HepG2 (cell line): ENCODE results near the gene ECT2. TPM values are rescaled to one million over a fixed set of nuclear protein-coding genes. Genes with fewer than 3 reads are reported as not detected.

ENCODE experiments used
- AHR ChIP-seq: IDR thresholded peaks from 2 replicates; pipeline ENCODE4 v1.6.1; 2018; ENCODE audit warnings: missing genetic modification reagents, missing compliant biosample characterization
- ASH2L ChIP-seq: fragments of 300-600, 200-600 bp; sonication (generic); IDR thresholded peaks from 2 replicates; pipeline ENCODE4 v1.7.0; 2017; ENCODE audit warnings: low read depth, mild to moderate bottlenecking, moderate library complexity, mixed read lengths, low read length; ENCODE audit not compliant: insufficient read length
- ATF2 ChIP-seq: sonication (generic); formaldehyde crosslinking; IDR thresholded peaks from 2 replicates; pipeline ENCODE4 v1.4.0; 2020; ENCODE audit warnings: missing genetic modification reagents
- GABPB1 ChIP-seq: IDR thresholded peaks from 2 replicates; pipeline ENCODE4 v1.6.1; 2016; ENCODE audit warnings: mild to moderate bottlenecking, missing genetic modification reagents, moderate library complexity, missing compliant biosample characterization
- HDAC6 ChIP-seq: fragments of 200-600 bp; sonication (generic); IDR thresholded peaks from 2 replicates; pipeline ENCODE4 v1.7.0; 2017; ENCODE audit warnings: mild to moderate bottlenecking, antibody characterized with exemption, low read length, low read depth
- HMGA1 ChIP-seq: sonication (generic); formaldehyde crosslinking; conservative IDR thresholded peaks from 2 replicates; pipeline ENCODE4 v1.4.0; 2020; ENCODE audit warnings: missing genetic modification reagents
- PHF21A ChIP-seq: sonication (generic); formaldehyde crosslinking; IDR thresholded peaks from 2 replicates; pipeline ENCODE4 v1.5.0; 2020; ENCODE audit warnings: mild to moderate bottlenecking, missing genetic modification reagents
- RERE ChIP-seq: IDR thresholded peaks from 2 replicates; pipeline ENCODE4 v1.6.1; 2016; ENCODE audit warnings: low read depth, missing genetic modification reagents, missing compliant biosample characterization
- SAP130 ChIP-seq: IDR thresholded peaks from 2 replicates; pipeline ENCODE4 v1.6.1; 2016; ENCODE audit warnings: low read depth
- SOX13 ChIP-seq, 3 experiments: fragments of 450-650 bp in 1 of 3; sonication (generic) in 1 of 3; formaldehyde crosslinking in 1 of 3; IDR thresholded peaks in 2 of 3; conservative IDR thresholded peaks in 1 of 3; 2 replicates each; pipeline versions ENCODE4 v1.5.0 to v1.6.1; 2016 to 2020; ENCODE audit warnings: antibody characterized with exemption in 1 of 3, mild to moderate bottlenecking in 1 of 3, missing compliant biosample characterization in 1 of 3, missing genetic modification reagents in 1 of 3, moderate library complexity in 1 of 3
- ZNF18 ChIP-seq: sonication (generic); formaldehyde crosslinking; IDR thresholded peaks from 2 replicates; pipeline ENCODE4 v1.8.0; 2022; ENCODE audit warnings: mild to moderate bottlenecking, missing genetic modification reagents; ENCODE audit not compliant: insufficient replicate concordance
- ZNF264 ChIP-seq: sonication (generic); formaldehyde crosslinking; IDR thresholded peaks from 2 replicates; pipeline ENCODE4 v1.4.0; 2020; ENCODE audit warnings: missing genetic modification reagents
- ZNF331 ChIP-seq: sonication (generic); formaldehyde crosslinking; IDR thresholded peaks from 2 replicates; pipeline ENCODE4 v1.4.0; 2020; ENCODE audit warnings: missing genetic modification reagents
- ZNF720 ChIP-seq: sonication (generic); formaldehyde crosslinking; IDR thresholded peaks from 2 replicates; pipeline ENCODE4 v1.4.0; 2020; ENCODE audit warnings: missing genetic modification reagents
- polyA plus RNA-seq, 8 experiments: library from polyadenylated mRNA; depleted of rRNA in 3 of 8; stranded (reverse) in 7 of 8; unstranded in 1 of 8; fragments of >200 nt; fragmentation: Illumina TruSeq in 4 of 8; extraction: Trizol in 4 of 8; gene quantifications; 2 replicates each; pipeline versions ENCODE4 v1.2.1 to v1.2.3, GENCODE V29; 2011 to 2016; ENCODE audit warnings: low read depth in 4 of 8, missing spikeins in 1 of 8, mixed read lengths in 1 of 8; ENCODE audit not compliant: insufficient read depth in 1 of 8
- total RNA-seq, 5 experiments: library from RNA; depleted of rRNA; stranded (reverse); fragments of >200 nt; fragmentation: Illumina TruSeq; extraction: Trizol; gene quantifications; 2 replicates each; pipeline ENCODE4 v1.2.3, GENCODE V29; 2016; ENCODE audit warnings: low read depth in 1 of 5
- TF ChIP-seq, protein P1 (sequence below): IDR thresholded peaks from 2 replicates; pipeline ENCODE4 v1.6.1; 2018; ENCODE audit warnings: missing genetic modification reagents
- TF ChIP-seq, protein P2 (sequence below): sonication (generic); formaldehyde crosslinking; IDR thresholded peaks from 2 replicates; pipeline ENCODE4 v1.4.0; 2020; ENCODE audit warnings: missing genetic modification reagents

The ECT2 gene
- total and polyA plus RNA-seq, 2 of the 13 experiments (the other 11 are each of a cell fraction or from before 2014, with no cell fraction given), result 21.6 to 52.0 TPM

- TF ChIP-seq RERE (CRISPR knock-in tag) (peak; percentile 15; the same call in 1 of the 2 replicates), GABPB1 (CRISPR knock-in tag) (peak; percentile 92), ASH2L (peak; percentile 70), ATF2 (CRISPR knock-in tag) (peak; percentile 47; the same call in 1 of the 2 replicates), HDAC6 (no peak), AHR (CRISPR knock-in tag) (peak; percentile 19; the same call in 1 of the 2 replicates), ZNF331 (CRISPR knock-in tag) (peak; percentile 72; the same call in 1 of the 2 replicates), PHF21A (CRISPR knock-in tag) (peak; percentile 68; the same call in 1 of the 2 replicates), ZNF720 (CRISPR knock-in tag) (no peak), SOX13 (IDR thresholded peaks at IDR 0.05) (no peak), SOX13 (CRISPR knock-in tag; conservative IDR thresholded peaks at IDR 0.05 in 1 of 2, IDR thresholded peaks at IDR 0.05 in 1 of 2) (peak in 1 of 2 experiments; percentile 52; a peak in 1 of 4 replicates), SAP130 (CRISPR knock-in tag) (peak; percentile 76), ZNF18 (CRISPR knock-in tag) (peak; percentile 53), HMGA1 (no peak), ZNF264 (CRISPR knock-in tag) (peak; percentile 57; the same call in 1 of the 2 replicates)
- TF ChIP-seq, protein P1, sequence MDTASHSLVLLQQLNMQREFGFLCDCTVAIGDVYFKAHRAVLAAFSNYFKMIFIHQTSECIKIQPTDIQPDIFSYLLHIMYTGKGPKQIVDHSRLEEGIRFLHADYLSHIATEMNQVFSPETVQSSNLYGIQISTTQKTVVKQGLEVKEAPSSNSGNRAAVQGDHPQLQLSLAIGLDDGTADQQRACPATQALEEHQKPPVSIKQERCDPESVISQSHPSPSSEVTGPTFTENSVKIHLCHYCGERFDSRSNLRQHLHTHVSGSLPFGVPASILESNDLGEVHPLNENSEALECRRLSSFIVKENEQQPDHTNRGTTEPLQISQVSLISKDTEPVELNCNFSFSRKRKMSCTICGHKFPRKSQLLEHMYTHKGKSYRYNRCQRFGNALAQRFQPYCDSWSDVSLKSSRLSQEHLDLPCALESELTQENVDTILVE (CRISPR knock-in tag), result peak; percentile 52
- TF ChIP-seq, protein P2, sequence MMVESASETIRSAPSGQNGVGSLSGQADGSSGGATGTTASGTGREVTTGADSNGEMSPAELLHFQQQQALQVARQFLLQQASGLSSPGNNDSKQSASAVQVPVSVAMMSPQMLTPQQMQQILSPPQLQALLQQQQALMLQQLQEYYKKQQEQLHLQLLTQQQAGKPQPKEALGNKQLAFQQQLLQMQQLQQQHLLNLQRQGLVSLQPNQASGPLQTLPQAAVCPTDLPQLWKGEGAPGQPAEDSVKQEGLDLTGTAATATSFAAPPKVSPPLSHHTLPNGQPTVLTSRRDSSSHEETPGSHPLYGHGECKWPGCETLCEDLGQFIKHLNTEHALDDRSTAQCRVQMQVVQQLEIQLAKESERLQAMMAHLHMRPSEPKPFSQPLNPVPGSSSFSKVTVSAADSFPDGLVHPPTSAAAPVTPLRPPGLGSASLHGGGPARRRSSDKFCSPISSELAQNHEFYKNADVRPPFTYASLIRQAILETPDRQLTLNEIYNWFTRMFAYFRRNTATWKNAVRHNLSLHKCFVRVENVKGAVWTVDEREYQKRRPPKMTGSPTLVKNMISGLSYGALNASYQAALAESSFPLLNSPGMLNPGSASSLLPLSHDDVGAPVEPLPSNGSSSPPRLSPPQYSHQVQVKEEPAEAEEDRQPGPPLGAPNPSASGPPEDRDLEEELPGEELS (CRISPR knock-in tag), result peak; percentile 50; the same call in 1 of the 2 replicates
These were observed 39.7 kb upstream of the ECT2 start, which contains the start of gene NCEH1 (continued) for GRCh38 chr3:172710664-172711453.
